Calu3 (cell line): Measurements from ENCODE around the gene HEPACAM. TPM values are rescaled to one million over a fixed set of nuclear protein-coding genes. Genes with fewer than 3 reads are reported as not detected.

Experiments
- BruUV-seq: library from RNA; stranded (reverse); fragments of 400-500 nt; replicated peaks from 2 replicates; lab custom pipeline; 2021; lab: Mats Ljungman, UMichigan
- CTCF ChIA-PET: fragments of 300-600 bp; sonication (Branson Sonifier 250); formaldehyde crosslinking; loops from one replicate; lab custom pipeline; 2022; ENCODE audit warnings: antibody characterized with exemption; lab: Charles Lee
- DNase-seq: peaks from one replicate; pipeline ENCODE4 v3.0.0; 2022
- H3K27ac Mint-ChIP-seq: one replicate; pipeline ENCODE4 v1.8.0; 2022; ENCODE audit warnings: mixed read lengths; ENCODE audit not compliant: unreplicated experiment
- H3K27me3 Mint-ChIP-seq: one replicate; pipeline ENCODE4 v1.8.0; 2022; ENCODE audit warnings: mixed read lengths; ENCODE audit not compliant: unreplicated experiment
- H3K36me3 Mint-ChIP-seq: one replicate; pipeline ENCODE4 v1.8.0; 2022; ENCODE audit warnings: mild to moderate bottlenecking, moderate library complexity, mixed read lengths; ENCODE audit not compliant: insufficient read depth, unreplicated experiment
- H3K4me1 Mint-ChIP-seq: one replicate; pipeline ENCODE4 v1.8.0; 2022; ENCODE audit warnings: mild to moderate bottlenecking, low read depth, mixed read lengths; ENCODE audit not compliant: unreplicated experiment
- H3K4me3 Mint-ChIP-seq: one replicate; pipeline ENCODE4 v1.8.0; 2022; ENCODE audit warnings: mild to moderate bottlenecking, low read depth, moderate library complexity, mixed read lengths; ENCODE audit not compliant: unreplicated experiment
- H3K9me3 Mint-ChIP-seq: one replicate; pipeline ENCODE4 v1.8.0; 2022; ENCODE audit warnings: low read depth, mixed read lengths; ENCODE audit not compliant: unreplicated experiment
- intact Hi-C: fragments of 100-400 bp; cut with micrococcal nuclease; formaldehyde crosslinking; loops from one replicate; pipeline ENCODE4 v1.10.0; 2022; ENCODE audit not compliant: unreplicated experiment
- total RNA-seq: library from RNA; stranded (reverse); gene quantifications from 2 replicates; pipeline ENCODE4 v1.2.3, GENCODE V29; 2022
- TF ChIP-seq, protein P1 (sequence below): fragments of 200-600 bp; IDR thresholded peaks from one replicate; pipeline ENCODE4 v1.8.0; 2022; ENCODE audit warnings: antibody characterized with exemption; ENCODE audit not compliant: unreplicated experiment

Gene HEPACAM
- total RNA-seq, 1 experiment from 2014 or later, result not detected

DNA sequence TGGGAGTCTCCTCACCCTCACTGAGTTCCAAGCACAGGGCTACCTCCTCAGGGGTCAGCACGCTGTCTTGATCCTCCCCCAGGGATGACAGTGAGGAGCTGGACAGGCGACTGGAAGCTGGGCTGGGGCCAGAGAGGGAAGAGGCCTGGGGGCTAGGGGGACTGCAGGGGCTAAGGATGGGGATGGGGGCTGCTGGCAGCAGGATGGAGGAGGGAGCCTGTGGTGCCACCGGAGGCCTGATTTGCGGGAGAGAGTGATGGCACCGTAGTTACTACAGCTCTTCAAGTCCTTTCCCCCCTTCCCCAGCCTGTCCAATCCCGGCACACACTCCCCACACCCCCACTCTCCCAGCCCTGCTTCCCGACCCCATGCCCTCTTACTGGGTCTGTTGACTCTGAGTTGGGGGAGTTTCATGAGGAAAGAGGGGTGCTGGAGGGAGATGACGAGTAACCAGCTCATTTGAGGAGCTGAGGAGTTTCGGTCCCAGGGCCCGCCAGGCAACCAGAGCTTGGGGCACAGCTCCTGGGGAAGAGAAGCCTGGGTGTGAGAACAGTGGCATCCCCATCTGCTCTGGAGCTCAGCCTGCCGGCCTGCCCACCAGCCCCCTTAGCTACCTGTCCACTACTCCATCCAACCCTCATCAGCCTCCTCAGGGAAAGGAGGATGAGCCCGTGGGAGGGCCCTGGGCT, 48.7 kb downstream of the HEPACAM start:
- BruUV-seq, result no TSS peak

DNA sequence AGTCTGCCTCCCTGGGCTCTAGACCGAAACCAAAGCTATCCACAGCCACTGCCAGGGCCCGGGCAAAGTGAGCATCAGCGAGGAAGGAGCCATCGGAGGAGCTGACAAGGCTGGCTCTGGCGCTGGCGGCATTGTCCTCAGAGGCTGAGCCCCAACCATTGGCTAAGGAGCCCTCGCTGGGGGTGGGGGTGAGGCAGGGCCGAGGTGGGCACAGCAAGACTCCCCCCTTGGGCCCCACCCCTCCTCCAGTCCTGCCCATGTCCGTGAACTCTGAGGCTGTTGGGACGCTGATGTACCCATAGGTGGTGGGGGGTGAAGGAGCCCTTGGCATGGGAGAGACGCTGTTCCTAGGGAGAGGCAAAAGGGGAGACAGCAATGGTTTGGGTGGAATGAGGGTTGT, 49.4 kb downstream of the HEPACAM start:
- TF ChIP-seq, protein P1, sequence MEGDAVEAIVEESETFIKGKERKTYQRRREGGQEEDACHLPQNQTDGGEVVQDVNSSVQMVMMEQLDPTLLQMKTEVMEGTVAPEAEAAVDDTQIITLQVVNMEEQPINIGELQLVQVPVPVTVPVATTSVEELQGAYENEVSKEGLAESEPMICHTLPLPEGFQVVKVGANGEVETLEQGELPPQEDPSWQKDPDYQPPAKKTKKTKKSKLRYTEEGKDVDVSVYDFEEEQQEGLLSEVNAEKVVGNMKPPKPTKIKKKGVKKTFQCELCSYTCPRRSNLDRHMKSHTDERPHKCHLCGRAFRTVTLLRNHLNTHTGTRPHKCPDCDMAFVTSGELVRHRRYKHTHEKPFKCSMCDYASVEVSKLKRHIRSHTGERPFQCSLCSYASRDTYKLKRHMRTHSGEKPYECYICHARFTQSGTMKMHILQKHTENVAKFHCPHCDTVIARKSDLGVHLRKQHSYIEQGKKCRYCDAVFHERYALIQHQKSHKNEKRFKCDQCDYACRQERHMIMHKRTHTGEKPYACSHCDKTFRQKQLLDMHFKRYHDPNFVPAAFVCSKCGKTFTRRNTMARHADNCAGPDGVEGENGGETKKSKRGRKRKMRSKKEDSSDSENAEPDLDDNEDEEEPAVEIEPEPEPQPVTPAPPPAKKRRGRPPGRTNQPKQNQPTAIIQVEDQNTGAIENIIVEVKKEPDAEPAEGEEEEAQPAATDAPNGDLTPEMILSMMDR, result no peak
- Mint-ChIP-seq H3K36me3 (no peaks in the 10 kb centered on the region), H3K27me3 (peaks cover 91% of the 10 kb centered on the region), H3K4me3 (no peak overlapping the region), H3K4me1 (no peaks in the 10 kb centered on the region), H3K27ac (no peak overlapping the region), H3K9me3 (no peaks in the 10 kb centered on the region)
- no TSS peak for BruUV-seq
- CTCF ChIA-PET, result interaction anchor here (0.7 kb wide), 1 partner anchor 186 kb away, joined by 4 read pairs; no protein-coding TSS in a partner anchor
- intact Hi-C loops, result no loop called here
- no peak for DNase-seq

More for the DNA sequence above, 48.7 kb downstream of the HEPACAM start:
- Mint-ChIP-seq H3K27ac (no peak overlapping the region), H3K4me3 (no peak overlapping the region), H3K4me1 (no peaks in the 10 kb centered on the region), H3K9me3 (no peaks in the 10 kb centered on the region), H3K27me3 (peaks cover 95% of the 10 kb centered on the region), H3K36me3 (no peaks in the 10 kb centered on the region)
- DNase-seq, result no peak
- intact Hi-C loops, result no loop called here
- TF ChIP-seq, protein P1, result no peak
- CTCF ChIA-PET, result interaction anchor here (0.7 kb wide), 1 partner anchor 185 kb away, joined by 4 read pairs; no protein-coding TSS in a partner anchor

- CTCF ChIA-PET, result no interaction called here
- TF ChIP-seq, protein P1, result no peak
- Mint-ChIP-seq H3K27me3 (peaks cover 89% of the 10 kb centered on the region), H3K27ac (no peak overlapping the region), H3K9me3 (no peaks in the 10 kb centered on the region), H3K36me3 (no peaks in the 10 kb centered on the region), H3K4me3 (no peak overlapping the region), H3K4me1 (no peaks in the 10 kb centered on the region)
- intact Hi-C loops, result no loop called here
- no peak for DNase-seq
- BruUV-seq, result no TSS peak
Observed at GRCh38 chr11:124884869-124885479, 50.9 kb downstream of the HEPACAM start.

DNA sequence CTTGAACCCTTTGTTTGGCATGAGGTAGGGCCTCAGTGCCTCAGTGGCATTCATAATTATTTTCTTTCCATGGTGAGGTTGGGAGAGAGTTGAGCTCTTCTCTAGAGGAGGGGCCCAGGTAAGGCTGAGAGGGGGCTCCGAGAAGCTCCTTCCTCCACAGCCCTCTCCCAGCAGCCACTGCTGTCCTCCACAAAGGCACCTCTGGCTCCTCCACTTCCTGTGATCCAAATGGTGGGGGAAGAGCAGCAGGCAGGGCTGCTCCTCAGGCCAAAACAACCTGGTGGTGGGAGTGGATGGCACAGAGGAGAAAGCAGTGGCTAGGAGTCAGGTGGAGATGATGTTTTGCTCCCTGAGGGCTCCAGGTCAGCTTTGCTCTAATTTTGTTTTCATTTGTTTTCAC, 51.5 kb downstream of the HEPACAM start:
- no peak overlapping the region for H3K27ac Mint-ChIP-seq
- TF ChIP-seq, protein P1, result no peak
- H3K9me3 Mint-ChIP-seq, result no peaks in the 10 kb centered on the region
- H3K27me3 Mint-ChIP-seq, result peaks cover 89% of the 10 kb centered on the region
- CTCF ChIA-PET, result no interaction called here
- no peak for DNase-seq
- BruUV-seq, result no TSS peak
- no peaks in the 10 kb centered on the region for H3K4me1 Mint-ChIP-seq
- intact Hi-C loops, result no loop called here
- peaks cover 2% of the 10 kb centered on the region for H3K36me3 Mint-ChIP-seq
- H3K4me3 Mint-ChIP-seq, result no peak overlapping the region
